ENCODE results near the gene DUSP16.
"Not testable (repeated sequence)": the region's sequence is repeated elsewhere in the genome, so short reads cannot be mapped to it uniquely, and the experiment has no call there.

DUSP16 gene

DNA sequence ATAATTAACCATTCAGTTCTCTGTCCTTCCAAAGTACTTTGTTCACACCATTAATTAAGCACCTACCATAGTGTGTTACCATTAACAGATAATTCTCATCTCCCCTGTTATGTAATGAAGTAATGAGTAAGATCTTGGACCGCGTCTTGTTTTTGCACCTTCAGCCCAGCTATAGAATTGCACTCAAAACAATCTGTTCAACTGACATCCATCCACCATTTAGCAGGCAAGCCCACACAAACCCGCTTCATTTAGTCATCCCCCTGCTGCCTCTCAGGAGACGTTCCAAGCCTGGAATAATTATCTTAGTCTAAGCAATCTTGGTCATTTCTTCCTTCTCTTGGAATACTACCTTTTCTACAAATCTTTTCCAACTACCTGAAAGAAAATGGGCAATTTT lies 74.4 kb downstream of the DUSP16 start:
- no peak for DNase-seq

DNA sequence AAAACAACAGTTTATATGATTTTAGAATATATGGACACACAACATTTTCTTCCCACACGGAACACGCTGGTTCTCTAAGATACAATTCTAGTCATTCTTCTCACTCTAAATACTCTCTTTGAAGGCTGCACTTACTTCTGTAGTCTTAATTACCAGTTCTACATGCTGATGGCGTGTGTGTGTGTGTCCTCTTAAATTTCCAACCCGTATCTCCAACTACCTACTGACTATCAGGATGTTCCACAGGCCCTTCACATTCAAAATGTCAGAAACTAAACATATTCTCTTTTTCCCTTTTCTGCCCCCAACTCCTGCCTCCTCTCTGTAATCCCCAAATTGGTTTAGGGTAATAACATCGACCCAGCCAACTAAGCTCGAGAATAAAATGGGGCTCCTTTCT lies 75.2 kb downstream of the DUSP16 start:
- DNase-seq = no peak

DNA sequence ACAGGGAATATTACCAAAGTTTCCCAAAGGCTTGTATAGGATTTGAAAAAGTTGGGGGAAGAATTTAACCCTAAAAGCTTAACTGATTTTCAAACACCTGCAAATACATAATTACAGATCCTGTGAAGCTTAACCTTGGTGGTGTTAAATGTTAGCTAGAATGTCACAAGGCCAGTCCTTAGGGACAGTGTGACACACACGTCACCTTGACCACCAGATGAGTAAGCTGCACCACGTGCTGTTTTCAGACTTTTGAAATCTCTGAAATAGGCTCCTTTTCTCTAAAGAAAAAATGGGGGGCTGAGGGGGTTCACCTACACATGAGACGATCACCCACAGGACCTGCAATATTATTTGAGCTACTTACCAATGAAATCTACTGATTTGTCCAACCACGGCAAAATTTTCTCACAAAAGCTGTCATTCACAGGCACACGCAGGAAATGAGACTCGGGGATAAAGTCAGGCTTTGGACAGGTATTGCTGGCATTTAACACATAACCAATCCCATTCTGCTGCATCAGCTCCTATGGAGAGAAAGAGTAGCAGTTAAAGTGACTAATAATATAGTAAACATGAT lies 75.9 kb downstream of the DUSP16 start:
- no peak for DNase-seq

DNA sequence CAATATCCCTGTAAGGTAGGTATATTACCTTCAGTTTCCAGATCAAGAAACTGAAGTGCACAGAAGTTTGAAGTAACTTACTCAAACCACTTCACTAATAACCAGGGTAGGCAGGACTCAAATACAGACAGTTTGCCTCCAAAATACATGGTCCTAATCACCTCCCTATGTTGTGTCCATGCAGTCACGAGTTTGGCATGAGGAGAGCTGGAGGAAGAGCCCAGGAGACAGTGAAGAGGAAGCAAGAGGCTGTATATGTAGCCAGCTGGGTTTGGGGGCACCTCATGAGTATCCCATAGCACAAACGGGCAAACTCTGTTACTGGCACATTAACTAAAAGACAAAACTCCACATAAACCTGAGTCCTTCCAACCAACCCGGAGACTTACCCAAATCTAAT lies 79.2 kb downstream of the DUSP16 start:
- DNase-seq = no peak

DNA sequence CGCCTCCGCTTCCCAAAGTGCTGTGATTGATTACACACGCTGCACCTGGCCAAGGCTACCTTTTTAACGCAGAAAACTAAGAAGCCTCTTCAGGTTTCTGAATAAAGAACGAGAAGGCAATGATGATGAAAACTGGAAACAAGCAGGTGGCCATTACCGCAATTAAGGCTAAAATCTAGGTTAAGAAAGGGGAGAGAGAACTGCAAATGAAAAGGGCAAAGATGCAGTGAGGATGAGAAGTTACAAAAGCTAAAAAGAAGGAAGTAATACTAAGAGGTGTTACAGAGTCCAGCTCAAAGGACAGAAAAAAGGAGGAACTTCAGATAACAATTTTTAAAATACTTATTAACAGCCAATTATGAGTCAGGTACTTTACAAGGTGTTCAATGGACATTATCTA lies 79.7 kb downstream of the DUSP16 start:
- DNase-seq = no peak

DNA sequence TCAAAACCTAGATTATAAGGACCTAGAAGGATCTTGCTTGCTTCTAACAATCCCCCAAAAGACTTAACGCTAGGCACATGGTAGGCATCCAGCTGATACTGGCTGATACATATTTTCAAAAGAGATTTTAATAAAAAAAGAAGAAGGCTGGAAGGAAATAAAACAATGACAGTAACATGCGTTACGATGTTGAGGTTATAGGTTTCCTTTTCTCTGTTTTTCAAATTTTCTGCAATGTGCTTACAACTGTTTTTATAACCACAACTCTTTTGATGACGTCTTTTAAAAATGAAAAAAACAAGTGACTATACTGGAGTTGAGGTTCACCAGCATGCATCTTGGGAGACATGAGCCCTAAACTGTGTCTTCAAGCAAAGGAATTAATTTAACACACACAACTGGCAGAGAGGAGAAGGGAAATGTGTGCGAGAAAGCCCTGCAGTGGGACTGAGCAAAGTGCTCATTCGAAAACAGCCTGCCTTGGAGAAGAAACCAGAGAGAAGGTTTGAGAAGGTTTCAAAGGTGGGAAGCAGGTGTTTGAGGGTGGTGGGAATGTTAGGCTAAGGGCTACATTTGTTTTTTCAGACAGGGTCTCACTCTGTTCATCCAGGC lies 80.4 kb downstream of the DUSP16 start:
- no peak for DNase-seq

DNA sequence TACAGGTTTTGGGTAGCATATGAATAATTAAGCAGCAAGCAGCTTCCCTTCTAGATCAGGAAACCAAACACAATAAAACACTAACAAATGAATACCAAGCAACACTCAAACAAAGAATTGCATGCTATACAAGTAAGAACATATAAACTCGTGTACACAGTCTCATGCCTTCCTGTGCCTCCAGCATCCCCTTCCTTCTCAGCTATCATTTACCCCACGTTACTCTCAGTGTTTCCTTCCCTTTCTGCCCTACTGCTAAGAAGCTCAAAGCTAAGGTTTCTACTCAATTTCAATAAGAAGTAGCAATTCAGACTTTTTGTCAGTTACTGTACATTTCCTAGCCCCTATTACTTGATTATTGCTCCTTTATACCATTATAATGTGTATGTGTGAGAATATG lies 81.0 kb downstream of the DUSP16 start:
- DNase-seq = no peak

DNA sequence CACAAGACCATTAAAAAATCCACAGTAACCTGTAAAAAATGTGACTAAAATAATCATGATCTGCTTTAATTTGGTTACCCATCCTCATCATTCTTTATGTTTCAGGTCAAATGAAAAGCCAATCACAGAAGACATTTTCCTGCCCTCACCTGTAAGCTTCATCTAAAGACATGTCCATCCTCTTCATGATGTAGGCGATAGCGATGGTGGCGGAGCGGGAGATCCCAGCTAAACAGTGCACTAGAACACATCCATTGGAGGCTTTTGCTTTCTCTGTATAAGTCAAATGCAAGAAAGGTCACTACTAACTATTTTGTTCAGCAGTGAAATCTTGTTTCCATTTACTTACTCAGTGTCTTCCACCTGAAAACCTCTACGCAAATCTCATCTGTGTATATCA lies 82.6 kb downstream of the DUSP16 start:
- no peak for DNase-seq

DNA sequence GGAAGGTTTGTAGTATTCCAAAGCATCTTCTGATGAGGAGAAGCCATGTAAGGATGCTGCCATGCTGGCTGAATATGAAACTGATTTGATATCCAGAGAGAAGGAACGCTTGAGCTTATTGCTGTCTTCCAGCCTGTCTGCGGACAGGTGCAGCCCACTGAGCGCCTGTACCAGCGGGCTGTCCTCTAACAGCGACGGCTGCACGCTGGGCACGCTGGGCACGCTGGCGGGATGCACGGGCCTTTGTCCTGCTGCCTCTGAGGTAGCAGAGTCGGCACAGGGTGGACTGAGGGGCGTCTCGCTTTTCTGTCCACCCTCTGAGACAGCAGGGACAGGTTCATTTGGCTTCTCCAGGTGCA lies 85.2 kb downstream of the DUSP16 start:
- no peak for DNase-seq

DNA sequence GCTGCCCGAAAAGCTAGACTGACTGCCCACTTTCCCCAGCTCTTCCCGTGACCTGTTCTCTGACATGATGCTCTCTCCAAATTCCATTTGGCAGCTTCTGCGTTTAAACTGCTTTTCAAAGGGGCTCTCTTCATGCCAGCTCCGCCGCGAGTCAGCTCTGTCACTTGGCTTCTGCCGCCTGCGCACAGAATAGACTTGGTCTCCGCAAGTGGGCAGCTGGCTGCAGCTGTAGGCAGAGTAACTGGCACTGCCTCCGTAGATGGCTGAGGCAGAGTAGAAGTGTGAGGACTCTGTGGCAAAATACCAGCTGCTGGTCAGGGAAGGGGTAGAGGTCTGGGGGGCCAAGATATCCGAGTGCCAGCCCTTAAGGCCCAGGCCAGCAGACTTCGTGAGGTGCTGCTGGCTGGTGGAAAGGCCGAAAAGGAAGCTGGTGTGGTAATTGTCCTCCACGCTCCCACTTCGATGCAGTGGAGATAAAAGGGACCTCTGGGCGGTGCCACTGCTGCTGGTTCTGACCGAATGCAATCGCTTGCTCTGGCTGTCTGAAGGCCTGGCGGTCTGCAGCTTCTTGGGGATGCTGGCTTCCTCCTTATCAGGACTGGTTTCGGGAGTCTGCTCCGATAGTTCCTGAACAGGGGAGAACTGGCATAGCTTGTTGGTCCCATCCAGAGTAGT lies 85.7 kb downstream of the DUSP16 start:
- DNase-seq = no peak

DNA sequence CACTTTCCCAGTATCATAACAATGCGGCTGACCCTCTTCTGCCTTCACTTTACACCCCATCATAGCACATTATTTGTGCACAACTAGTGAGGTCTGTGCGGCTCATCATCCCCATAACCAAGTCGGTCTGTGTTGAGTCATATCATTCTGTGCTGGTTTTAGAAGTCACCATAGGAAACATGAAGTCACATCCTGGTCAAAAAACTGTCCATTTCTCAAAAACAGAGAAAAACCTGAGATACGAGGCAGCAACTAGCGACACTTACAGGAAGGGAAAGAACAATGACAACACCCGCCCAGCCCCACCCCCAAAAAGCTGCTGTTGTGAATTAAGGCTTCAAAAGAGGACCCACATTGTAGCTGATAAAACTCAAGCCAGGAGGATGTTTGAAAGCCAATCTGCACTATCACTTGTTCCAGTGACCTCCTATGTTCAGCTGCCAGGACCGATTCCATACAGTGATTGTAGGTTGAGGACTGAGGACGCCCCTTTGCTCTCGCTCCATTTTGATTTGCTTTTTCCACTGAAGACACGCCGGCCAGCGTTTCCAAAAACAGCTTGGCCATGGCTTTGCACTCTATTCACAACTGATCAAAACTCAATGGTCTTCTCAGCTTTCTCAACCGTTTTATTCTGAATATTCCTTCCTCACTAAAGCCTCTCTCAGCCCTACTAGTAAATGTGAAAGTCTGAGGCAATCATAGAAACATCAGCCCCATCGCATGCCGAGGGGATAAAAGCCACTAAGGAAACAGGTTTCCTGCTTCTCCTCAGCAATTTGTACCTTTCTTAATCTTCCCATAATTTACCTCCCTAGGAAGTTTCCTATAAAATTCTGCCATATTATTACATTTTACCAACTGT lies 87.5 kb downstream of the DUSP16 start:
- no peak for DNase-seq

DNA sequence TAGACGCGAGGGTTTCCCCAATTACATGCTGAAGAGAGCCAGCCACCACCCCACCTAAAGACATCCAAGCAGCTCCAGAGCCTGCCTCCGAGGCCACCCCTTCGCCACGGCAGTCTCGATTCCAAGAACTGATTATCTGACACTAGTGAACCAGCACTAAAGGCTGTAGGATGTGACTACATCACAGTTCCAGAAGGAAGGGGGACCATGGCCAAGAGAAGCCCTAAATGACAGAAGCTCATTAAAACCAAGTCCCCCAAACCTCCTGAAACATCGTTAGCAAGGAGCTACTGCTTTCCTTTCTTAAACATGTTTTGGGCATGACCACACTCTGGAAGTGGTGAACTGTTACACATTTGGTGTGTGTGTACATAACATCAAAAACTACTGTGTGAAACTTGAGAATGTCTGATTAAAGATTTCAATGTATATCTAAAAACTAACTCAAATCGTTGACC lies 88.2 kb downstream of the DUSP16 start:
- no peak for DNase-seq

DNA sequence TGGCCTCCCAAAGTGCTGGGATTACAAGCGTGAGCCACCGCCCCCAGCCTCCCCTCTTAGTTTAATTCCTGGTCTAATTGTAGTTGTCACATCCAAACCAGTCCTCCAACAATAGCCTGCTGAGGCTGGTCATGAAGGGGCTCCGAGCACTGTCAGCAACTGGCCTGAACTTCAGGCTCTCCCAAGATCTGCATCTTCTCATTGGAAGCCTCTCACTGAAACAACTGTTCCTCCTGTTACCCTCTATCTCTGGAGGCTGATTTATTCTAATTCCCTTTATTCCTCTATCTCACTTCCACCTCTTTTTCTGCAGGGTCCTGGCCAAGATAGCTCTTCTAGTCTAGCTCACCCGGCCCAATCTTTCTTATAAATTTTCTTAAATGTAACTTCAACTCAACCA lies 89.4 kb downstream of the DUSP16 start:
- DNase-seq = no peak

DNA sequence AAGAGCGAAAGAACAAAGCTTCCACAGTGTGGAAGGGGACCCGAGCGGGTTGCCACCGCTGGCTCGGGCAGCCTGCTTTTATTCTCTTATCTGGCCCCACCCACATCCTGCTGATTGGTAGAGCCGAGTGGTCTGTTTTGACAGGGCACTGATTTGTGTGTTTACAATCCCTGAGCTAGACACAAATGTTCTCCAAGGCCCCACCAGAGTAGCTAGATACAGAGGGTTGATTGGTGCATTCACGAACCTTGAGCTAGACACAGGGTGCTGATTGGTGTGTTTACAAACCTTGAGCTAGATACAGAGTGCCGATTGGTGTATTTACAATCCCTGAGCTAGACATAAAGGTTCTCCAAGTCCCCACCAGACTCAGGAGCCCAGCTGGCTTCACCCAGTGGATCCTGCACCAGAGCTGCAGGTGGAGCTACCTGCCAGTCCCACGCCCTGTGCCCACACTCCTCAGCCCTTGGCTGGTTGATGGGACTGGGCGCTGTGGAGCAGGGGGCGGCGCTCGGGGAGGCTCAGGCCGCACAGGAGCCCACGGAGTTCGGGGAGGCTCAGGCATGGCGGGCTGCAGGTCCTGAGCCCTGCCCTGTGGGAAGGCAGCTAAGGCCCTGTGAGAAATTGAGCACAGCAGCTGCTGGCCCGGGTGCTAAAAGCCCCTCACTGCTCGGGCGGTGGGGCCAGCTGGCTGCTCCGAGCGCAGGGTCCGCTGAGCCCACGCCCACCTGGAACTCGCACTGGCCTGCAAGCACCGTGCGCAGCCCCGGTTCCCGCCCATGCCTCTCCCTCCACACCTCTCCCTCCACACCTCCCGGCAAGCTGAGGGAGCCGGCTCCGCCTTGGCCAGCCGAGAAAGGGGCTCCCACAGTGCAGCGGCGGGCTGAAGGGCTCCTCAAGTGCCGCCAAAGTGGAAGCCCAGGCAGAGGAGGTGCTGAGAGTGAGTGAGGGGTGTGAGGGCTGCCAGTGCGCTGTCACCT lies 90.4 kb downstream of the DUSP16 start:
- not testable (repeated sequence) for DNase-seq

DNA sequence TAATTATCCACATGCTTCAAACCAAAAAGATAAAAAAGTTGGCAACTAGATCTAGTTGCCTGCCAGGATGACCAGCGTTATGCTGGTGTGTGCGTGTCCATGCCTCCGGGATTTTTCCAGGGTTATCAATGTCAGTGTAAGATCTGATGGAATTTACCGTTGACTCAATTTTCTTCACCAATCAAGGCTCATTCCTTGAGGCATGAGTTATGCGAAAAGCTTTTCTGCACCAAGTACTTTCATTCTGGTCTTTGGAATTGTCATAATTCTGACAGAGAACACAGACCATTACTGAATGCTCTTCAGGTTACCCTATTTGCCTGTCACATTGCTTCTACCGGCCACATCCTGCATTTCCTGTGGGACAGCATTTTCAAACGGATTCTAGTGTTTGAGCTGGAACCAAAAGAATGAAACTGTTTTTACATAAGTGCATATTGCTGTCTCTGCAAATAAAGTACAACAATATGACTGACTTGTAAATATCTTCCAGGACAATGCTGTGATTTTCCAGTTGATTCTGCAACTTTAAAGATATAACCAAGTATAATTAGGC lies 91.8 kb downstream of the DUSP16 start:
- DNase-seq = no peak

DNA sequence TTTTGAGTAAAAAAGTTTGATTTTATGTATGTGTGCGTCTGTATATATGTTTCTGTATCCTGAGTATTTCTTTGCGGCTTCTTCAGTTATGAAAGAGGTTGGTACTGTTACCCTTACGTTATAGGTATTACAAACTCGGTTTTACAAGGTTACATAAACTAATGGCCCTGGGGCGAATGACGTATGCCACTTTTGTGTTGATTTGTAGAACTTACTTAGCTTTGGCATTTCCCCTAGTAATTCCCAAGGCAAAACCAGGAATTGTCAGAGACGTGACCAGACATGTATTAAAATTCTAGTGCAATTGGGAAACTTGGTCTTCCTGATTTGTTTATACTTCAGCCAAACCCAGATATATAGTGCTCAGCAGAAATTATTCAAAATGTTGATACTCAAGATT lies 93.3 kb downstream of the DUSP16 start:
- DNase-seq = no peak

DNA sequence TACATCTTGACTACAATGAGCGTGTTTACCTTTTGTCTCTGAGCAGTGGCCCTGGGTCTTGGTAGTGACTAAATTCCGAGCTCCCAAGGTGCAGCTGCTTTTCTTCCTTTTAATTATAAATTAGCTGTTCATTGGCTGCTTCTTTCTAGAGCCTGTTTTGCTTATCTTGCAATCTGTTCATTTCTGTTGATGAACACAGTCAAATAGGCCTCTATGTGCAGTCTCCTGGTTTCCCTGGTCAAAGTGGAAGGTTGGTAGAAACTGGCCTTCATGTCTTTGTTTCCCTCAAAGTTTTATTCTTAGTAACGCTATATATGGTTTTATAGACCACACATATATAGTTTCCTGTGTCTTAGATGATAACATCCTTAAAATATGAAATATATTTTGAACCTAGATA lies 94.1 kb downstream of the DUSP16 start:
- DNase-seq = no peak

DNA sequence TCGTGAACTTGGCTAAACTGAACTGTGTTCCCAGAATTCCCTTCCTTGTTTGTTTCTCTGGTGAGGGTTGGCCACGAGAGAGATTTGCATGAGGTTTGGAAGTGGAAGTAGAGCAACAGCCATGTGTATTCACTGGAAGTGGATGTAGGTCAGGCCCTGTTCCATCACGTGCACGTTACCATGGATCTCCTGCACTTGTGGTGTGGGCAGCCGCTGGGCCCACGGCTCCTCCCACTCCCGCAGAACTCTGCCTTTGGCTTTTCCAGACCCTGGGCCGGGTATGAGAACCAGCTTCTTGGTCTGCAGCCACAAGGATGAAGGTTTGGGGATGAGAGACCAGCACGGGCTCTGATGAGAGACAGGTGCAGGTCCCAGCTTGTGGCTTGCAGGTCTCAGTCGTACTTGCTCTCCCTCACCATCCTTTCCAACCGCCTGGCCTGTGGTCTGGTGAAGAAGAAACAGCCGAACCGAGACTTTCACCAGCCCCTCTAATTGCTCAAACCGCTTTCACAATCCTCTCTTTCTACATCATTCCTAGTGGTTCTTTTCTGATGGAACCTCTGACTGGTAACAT lies 94.9 kb downstream of the DUSP16 start:
- DNase-seq = peak; percentile 15

DNA sequence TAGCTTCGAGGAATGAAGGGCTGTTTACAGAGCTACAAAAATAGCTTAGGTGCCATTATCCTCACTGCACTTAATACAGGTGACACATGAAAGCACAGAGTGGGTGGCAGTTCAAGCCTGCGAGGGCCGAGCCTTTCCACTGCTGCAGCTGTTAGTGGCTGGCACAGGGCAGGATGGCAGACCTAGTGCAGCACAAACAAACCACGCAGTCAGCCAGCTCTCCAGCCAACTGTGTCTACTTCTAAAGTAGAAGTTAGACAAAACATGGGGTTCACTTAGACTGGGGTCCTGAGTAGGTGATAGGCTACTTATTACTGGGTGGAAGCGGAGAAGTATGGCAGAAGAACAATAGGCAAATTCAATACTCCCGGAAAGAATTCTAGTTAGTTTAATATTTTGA lies 95.4 kb downstream of the DUSP16 start:
- DNase-seq = peak; percentile 38

DNA sequence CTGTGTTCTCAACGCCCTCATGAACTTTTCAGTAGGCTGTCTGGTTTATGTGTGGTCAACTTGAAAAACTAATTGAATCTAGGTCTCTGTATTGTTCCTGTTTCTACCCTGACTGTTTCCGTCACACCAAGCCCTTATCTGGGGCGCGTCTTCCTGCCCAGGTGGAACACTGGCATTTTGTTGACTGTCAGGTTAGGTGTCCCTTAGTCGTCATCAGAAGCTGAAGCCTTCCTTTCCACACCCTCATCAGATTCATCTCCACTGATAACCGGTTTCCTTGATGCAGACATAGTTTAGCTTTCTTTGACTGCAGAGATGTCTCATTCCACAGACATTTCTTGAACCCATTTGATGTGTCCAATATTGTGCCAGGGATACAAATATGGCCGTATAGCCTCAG lies 96.5 kb downstream of the DUSP16 start:
- peak; percentile 9 for DNase-seq

DNA sequence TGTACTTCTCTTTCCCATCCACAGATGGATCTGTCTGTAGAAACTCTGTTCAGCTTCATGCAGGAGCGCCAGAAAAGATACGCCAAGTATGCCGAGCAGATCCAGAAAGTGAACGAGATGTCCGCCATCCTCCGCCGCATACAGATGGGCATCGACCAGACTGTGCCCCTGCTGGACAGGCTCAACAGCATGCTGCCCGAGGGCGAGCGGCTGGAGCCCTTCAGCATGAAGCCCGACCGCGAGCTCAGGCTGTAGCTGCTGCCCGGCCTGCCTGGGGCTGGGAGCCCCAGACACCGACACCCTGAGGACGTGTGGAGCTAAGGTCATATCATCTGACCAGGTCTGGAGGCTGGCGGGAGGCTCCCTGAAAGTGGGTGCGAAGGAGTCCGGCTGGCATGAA lies 97.1 kb downstream of the DUSP16 start:
- no peak for DNase-seq

DNA sequence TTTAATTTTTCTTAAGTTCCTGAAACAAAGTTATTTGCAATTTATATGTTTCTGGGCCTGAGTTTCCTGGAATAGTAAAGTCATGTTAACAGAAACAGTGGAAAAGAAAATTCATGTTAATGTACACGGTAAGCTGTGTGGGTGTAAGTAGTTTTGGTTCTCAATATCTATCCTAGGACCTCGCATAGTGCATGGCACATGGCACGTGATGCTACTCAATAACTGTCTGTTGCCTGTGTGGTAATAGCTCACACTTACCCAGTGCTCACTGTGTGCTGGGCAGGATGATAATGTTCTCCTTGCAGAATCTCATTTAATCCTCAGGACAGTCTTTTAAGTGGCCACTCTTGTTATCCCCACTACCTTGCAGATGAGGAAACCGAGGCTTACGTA lies 100.7 kb downstream of the DUSP16 start:
- peak; percentile 29 for DNase-seq
